K562 (cell line): ENCODE results near the gene CHRNA3.

Experiments used
- CBFA2T2 ChIP-seq: fragments of 450-650 bp; conservative IDR thresholded peaks from 2 replicates; pipeline ENCODE4 v1.6.1; 2017; ENCODE audit warnings: mild to moderate bottlenecking
- CBFA2T3 ChIP-seq: fragments of 450-650 bp; IDR thresholded peaks from 2 replicates; pipeline ENCODE4 v1.6.1; 2017
- CBX2 ChIP-seq: fragments of 200-600 bp; sonication (generic); IDR thresholded peaks from one replicate; pipeline ENCODE4 v1.6.1; 2012; ENCODE audit warnings: mild to moderate bottlenecking, low read length, inconsistent platforms; ENCODE audit not compliant: insufficient read depth, poor library complexity, severe bottlenecking
- CTCF ChIP-seq, 3 experiments: IDR thresholded peaks in 2 of 3; conservative IDR thresholded peaks in 1 of 3; 2 replicates each; pipeline ENCODE4 v1.5.1; 2011 to 2012; ENCODE audit warnings: low read length in 3 of 3, mild to moderate bottlenecking in 3 of 3, control low read depth in 2 of 3, improper control_type of control experiment in 1 of 3, inconsistent platforms in 1 of 3, low read depth in 1 of 3, mixed read lengths in 1 of 3, moderate library complexity in 1 of 3; ENCODE audit not compliant: insufficient read depth in 2 of 3
- ERF ChIP-seq: fragments of 450-650 bp; formaldehyde crosslinking; IDR thresholded peaks from 2 replicates; pipeline ENCODE4 v1.4.0; 2020; ENCODE audit warnings: mild to moderate bottlenecking, mixed read lengths
- GABPA ChIP-seq: fragments of 200-800 bp; sonication (Bioruptor generic); conservative IDR thresholded peaks from 2 replicates; pipeline ENCODE4 v1.6.1; 2016; ENCODE audit warnings: low read depth, missing genetic modification characterization, missing compliant biosample characterization
- KAT7 ChIP-seq: sonication (generic); formaldehyde crosslinking; IDR thresholded peaks from 2 replicates; pipeline ENCODE4 v1.8.0; 2022; ENCODE audit warnings: missing genetic modification reagents, mild to moderate bottlenecking, borderline replicate concordance
- NFE2 ChIP-seq: IDR thresholded peaks from 2 replicates; pipeline ENCODE4 v1.6.1; 2014; ENCODE audit warnings: antibody characterized with exemption, low read depth
- PHF8 ChIP-seq: fragments of 200-600 bp; sonication (generic); IDR thresholded peaks from 2 replicates; pipeline ENCODE4 v1.6.1; 2012; ENCODE audit warnings: mixed run types, mild to moderate bottlenecking, inconsistent platforms, low read length, moderate library complexity, borderline replicate concordance
- ZBTB8A ChIP-seq: fragments of 450-650 bp; IDR thresholded peaks from 2 replicates; pipeline ENCODE4 v1.6.1; 2018; ENCODE audit warnings: mild to moderate bottlenecking, moderate library complexity; ENCODE audit not compliant: partially characterized antibody
- ZNF274 ChIP-seq: IDR thresholded peaks from 2 replicates; pipeline ENCODE4 v1.6.1; 2011; ENCODE audit warnings: low read depth, mild to moderate bottlenecking, low read length, moderate library complexity, borderline replicate concordance

- no peak for TF ChIP-seq ZNF274
- no peak for TF ChIP-seq GABPA
- TF ChIP-seq CBX2 = no peak
- TF ChIP-seq ERF = no peak
- no peak for TF ChIP-seq NFE2
- no peak for TF ChIP-seq ZBTB8A
- TF ChIP-seq CTCF (IDR thresholded peaks at IDR 0.05 in 2 of 3, conservative IDR thresholded peaks at IDR 0.05 in 1 of 3; ENCODE audit: insufficient read depth in 2 of 3, low read depth in 1 of 3, low read length in 3 of 3) = no peak
- TF ChIP-seq CBFA2T3 = no peak
- no peak for TF ChIP-seq PHF8
- TF ChIP-seq KAT7 = no peak
- TF ChIP-seq CBFA2T2 = no peak
These were observed 3.1 kb upstream of the CHRNA3 start for GRCh38 chr15:78623786-78624497.
